BE2C (cell line): ENCODE data around the gene CAMSAP1.
A peak's percentile ranks its signal among the peaks of the same experiment; 100 is the strongest.

Experiments
- DNase-seq: peaks from one replicate; pipeline ENCODE4 v3.0.0-alpha.2; 2020
- H3K27me3 ChIP-seq: fragments of 250-450 bp; sonication (Bioruptor Pico); 2 replicates; pipeline ENCODE4 v1.5.1; 2020; ENCODE audit warnings: mild to moderate bottlenecking
- H3K36me3 ChIP-seq: fragments of 250-450 bp; sonication (Bioruptor Pico); 2 replicates; pipeline ENCODE4 v1.5.1; 2020; ENCODE audit warnings: mild to moderate bottlenecking
- H3K4me1 ChIP-seq: fragments of 250-450 bp; sonication (Bioruptor Pico); 2 replicates; pipeline ENCODE4 v1.5.1; 2020
- H3K4me3 ChIP-seq: 2 replicates; pipeline ENCODE4 v1.5.1; 2011; ENCODE audit warnings: low read depth, low read length
- H3K9me3 ChIP-seq: fragments of 250-450 bp; sonication (Bioruptor Pico); 2 replicates; pipeline ENCODE4 v1.5.1; 2020
- CTCF ChIP-seq: IDR thresholded peaks from 2 replicates; pipeline ENCODE4 v1.5.1; 2012; ENCODE audit warnings: mild to moderate bottlenecking, low read depth, low read length

The CAMSAP1 gene

GRCh38 chr9:135814421-135815095, 92.8 kb downstream of the CAMSAP1 start:
- H3K27me3 ChIP-seq = no peaks in the 10 kb centered on the region
- peaks cover 8% of the 10 kb centered on the region for H3K4me1 ChIP-seq
- no peak for TF ChIP-seq CTCF
- H3K36me3 ChIP-seq = peaks cover 87% of the 10 kb centered on the region
- H3K9me3 ChIP-seq = no peaks in the 10 kb centered on the region
- no peak for DNase-seq
- no peak overlapping the region for H3K4me3 ChIP-seq

GRCh38 chr9:135813671-135814290, 93.6 kb downstream of the CAMSAP1 start:
- Histone ChIP-seq H3K27me3 (no peaks in the 10 kb centered on the region), H3K9me3 (no peaks in the 10 kb centered on the region), H3K4me1 (peaks cover 8% of the 10 kb centered on the region), H3K36me3 (peaks cover 86% of the 10 kb centered on the region), H3K4me3 (no peak overlapping the region)
- DNase-seq = no peak
- TF ChIP-seq CTCF = no peak

GRCh38 chr9:135812961-135813360, 94.4 kb downstream of the CAMSAP1 start:
- no peak overlapping the region for H3K4me3 ChIP-seq
- H3K4me1 ChIP-seq = peaks cover 8% of the 10 kb centered on the region
- H3K9me3 ChIP-seq = no peaks in the 10 kb centered on the region
- H3K27me3 ChIP-seq = no peaks in the 10 kb centered on the region
- no peak for TF ChIP-seq CTCF
- peaks cover 78% of the 10 kb centered on the region for H3K36me3 ChIP-seq
- no peak for DNase-seq

- peaks cover 8% of the 10 kb centered on the region for H3K4me1 ChIP-seq
- peaks cover 66% of the 10 kb centered on the region for H3K36me3 ChIP-seq
- TF ChIP-seq CTCF = no peak
- peak; percentile 60 for DNase-seq
- no peaks in the 10 kb centered on the region for H3K9me3 ChIP-seq
- H3K4me3 ChIP-seq = no peak overlapping the region
- H3K27me3 ChIP-seq = no peaks in the 10 kb centered on the region
Observed at GRCh38 chr9:135811801-135812200, 95.5 kb downstream of the CAMSAP1 start.

GRCh38 chr9:135810806-135811575, 96.4 kb downstream of the CAMSAP1 start:
- no peak overlapping the region for H3K4me3 ChIP-seq
- no peaks in the 10 kb centered on the region for H3K27me3 ChIP-seq
- H3K36me3 ChIP-seq = peaks cover 59% of the 10 kb centered on the region
- peaks cover 8% of the 10 kb centered on the region for H3K4me1 ChIP-seq
- H3K9me3 ChIP-seq = no peaks in the 10 kb centered on the region
- no peak for TF ChIP-seq CTCF
- DNase-seq = no peak
